Measurements from ENCODE around the gene NDOR1.

DNA sequence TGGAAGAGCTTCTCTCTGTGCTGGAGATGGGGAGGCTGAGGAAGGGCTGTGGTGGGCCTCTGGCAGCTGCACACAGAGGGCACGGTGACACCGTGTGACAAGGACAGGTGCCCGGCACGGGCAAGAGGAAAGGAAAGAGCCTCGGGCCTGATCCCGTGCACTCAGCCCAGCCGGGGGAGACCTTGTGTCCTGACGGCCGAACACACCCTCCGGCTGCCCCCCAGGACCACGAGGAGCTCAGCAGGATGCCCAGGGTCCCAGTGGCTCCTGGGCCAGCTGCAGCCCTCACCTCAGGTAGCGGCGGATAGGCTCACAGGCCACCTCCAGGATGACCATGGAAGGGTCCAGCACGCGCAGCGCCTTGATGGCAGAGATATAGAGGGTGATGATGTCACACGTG lies 22.7 kb upstream of the NDOR1 start:
- TF ChIP-seq POLR2A (IDR thresholded peaks at IDR 0.05) = no peak
- no peak for TF ChIP-seq CTCF (IDR thresholded peaks at IDR 0.05)
